Stimulated activated CD8-positive, alpha-beta memory T cell treated with anti-CD3 and anti-CD28 coated beads, Interleukin-12 subunit alpha, Interleukin-12 subunit beta, amount 100 ng/mL, for 4 hours (primary cell): ENCODE measurements around the gene TLN1.

Source experiments
- DNase-seq: peaks from one replicate; pipeline ENCODE4 v3.0.0-alpha.2; 2020; ENCODE audit warnings: low read depth

The TLN1 gene

GRCh38 chr9:35661756-35662350 is 70.1 kb downstream of the TLN1 start:
- DNase-seq: no peak

- DNase-seq: no peak
Measured at GRCh38 chr9:35660966-35661415, 71.0 kb downstream of the TLN1 start.

GRCh38 chr9:35659340-35659739 is 72.7 kb downstream of the TLN1 start:
- no peak for DNase-seq

DNA sequence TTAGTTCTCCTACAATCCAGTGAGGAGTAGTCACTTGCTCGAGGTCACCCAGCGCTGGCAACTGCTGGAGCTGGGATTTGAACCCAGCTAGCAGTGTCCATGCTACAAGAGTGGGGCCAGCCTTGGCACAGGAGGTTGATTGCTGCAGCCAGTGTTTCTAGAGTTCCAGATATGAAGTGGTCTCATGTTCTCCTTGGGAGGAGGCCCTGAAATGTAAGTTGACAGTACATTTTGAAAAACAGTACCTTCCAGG is 73.1 kb downstream of the TLN1 start:
- no peak for DNase-seq

GRCh38 chr9:35658137-35658967 is 73.6 kb downstream of the TLN1 start, which contains the start of gene CCDC107:
TSS of gene CCDC107 (plus strand) at chr9:35658292. CDS start at chr9:35658380, 88 bp downstream.
- DNase-seq: peak; percentile 77

- peak; percentile 87 for DNase-seq
Measured at GRCh38 chr9:35657546-35658136, 74.4 kb downstream of the TLN1 start, which contains the start of gene RMRP. TSS of gene RMRP (minus strand) at chr9:35658019.

DNA sequence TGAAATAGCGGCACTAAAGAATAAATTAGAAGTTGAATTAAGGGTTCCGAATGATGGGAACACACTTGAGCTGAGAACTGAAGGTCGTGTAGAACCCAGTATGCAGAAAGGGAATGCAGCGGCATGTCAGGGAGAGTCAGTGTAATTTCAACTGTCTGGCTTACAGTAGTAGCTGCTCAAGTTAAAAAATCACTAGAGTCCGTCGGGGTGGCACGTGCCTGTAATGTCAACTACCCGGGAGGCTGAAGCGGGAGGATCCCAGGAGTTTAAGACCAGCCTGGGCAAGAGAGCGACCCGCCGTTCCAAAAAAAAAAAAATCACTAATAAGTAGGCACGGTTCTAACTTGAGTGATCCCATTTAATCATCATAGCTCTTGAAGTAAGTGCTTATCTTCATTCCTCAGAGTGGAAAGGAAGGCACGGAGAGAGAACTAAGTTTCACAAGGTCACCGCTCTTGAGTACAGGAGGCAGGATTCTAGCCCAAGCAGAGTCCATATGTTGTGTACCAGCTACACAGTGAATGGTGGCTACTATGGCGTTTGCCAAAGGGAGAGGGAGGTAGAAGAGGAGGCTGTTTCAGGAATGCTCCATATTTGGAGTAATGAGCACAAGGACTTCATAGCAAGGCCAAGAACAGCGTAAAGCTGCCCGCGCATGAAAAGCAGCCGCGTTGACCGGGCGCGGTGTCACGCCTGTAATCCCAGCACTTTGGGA is 75.0 kb downstream of the TLN1 start:
- DNase-seq: no peak

GRCh38 chr9:35656348-35656747 is 75.6 kb downstream of the TLN1 start:
- no peak for DNase-seq

DNA sequence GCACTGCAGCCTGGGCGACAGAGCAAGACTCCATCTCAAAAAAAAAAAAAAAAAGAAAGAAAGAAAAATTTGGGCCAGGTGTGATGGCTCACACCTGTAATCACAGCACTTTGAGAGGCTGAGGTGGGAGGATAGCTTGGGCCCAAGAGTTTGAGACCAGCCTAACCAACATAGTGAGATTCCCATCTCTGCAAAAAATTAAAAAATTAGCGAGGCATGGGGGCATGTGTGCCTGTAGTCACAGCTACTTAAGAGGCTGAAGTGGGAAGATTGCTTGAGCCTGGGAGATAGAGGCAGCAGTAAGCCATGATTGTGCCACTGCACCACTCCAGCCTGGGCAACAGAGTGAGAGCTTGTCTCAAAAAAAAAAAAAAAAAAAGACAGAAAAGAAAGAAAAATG is 78.4 kb downstream of the TLN1 start:
- no peak for DNase-seq

GRCh38 chr9:35652829-35653209 is 79.2 kb downstream of the TLN1 start:
- no peak for DNase-seq

- DNase-seq: no peak
Measured at GRCh38 chr9:35651956-35652828, 79.8 kb downstream of the TLN1 start.

DNA sequence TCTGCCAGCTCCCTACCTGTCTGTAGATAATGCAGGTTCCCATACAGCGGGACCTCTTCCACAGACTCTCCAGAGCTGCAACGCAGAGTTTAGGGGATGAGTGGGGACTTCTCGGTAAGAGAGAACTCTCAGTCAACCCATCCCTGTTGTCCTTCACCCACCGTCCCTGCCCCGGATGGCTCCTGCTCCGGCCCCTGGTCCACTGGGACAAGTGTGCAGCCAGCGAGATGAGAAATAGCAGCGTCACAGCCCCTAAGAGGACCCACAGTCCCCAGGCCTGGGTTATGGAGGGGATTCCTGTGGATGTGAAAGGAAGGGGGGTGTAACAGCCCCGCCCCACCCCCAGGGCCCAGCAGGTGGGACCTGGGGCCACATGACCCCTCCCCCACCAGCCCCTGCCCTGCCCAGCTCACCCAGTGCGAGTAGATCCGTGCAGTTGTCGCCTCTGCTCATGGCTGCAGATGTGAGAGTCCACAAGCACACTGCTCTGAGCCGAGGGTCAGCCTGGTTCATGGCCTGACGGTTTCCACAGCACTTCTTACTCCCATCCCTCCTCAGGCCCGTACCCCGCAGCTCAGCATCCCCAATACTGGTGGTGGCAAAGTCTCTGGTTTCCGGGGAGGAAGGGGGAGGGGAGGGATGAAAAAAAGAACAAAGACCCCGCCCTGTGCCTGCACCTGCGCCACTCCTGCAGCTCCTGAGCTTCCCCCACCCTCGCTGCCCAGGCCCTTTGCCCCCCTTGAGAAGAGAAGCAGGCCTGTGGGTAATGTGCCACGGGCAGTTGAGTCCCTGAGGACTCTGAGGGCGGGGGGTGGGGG is 81.4 kb downstream of the TLN1 start, which contains the start of gene SIT1:
SIT1 (minus strand) TSS at position 591 of the 818 bp plus-strand sequence; CDS start at position 513, 78 bp downstream.
- DNase-seq: no peak

- DNase-seq: no peak
Measured at GRCh38 chr9:35649431-35650340, 82.3 kb downstream of the TLN1 start.
